H1 (cell line): ENCODE data around the gene DLK1. TPM values are rescaled to one million over a fixed set of nuclear protein-coding genes. Genes with fewer than 3 reads are reported as not detected.

ENCODE experiments used
- RXRA ChIP-seq: IDR thresholded peaks from 2 replicates; pipeline ENCODE4 v1.6.1; 2011; ENCODE audit warnings: low read depth, mild to moderate bottlenecking, low read length, moderate library complexity; ENCODE audit not compliant: insufficient read depth
- SAP30 ChIP-seq: fragments of 300-600 bp; sonication (generic); IDR thresholded peaks from 2 replicates; pipeline ENCODE4 v1.7.1; 2012; ENCODE audit warnings: low read length, moderate library complexity, mild to moderate bottlenecking, inconsistent platforms; ENCODE audit not compliant: insufficient read depth, insufficient replicate concordance
- SP2 ChIP-seq: IDR thresholded peaks from 2 replicates; pipeline ENCODE4 v1.6.1; 2012; ENCODE audit warnings: mild to moderate bottlenecking, low read length, inconsistent platforms
- TAF1 ChIP-seq: IDR thresholded peaks from 2 replicates; pipeline ENCODE4 v1.6.1; 2011; ENCODE audit warnings: mild to moderate bottlenecking, low read depth, low read length
- polyA plus RNA-seq, 7 experiments: library from polyadenylated mRNA; depleted of rRNA in 3 of 7; stranded (reverse) in 5 of 7; unstranded in 2 of 7; fragments of >200 nt in 5 of 7; fragments of 200-250 nt in 2 of 7; gene quantifications; 1 replicate in 5 of 7; 2 replicates in 1 of 7; 4 replicates in 1 of 7; pipeline versions ENCODE4 v1.2.1 to v1.2.3, GENCODE V29; 2011 to 2013; ENCODE audit warnings: missing spikeins in 2 of 7, mixed read lengths in 2 of 7
- total RNA-seq: library from RNA; stranded (reverse); fragmentation: NEBNext Ultra II Directional; extraction: Animal tissue kit (Norgen Biotek cat#: 25700); gene quantifications from 2 replicates; pipeline ENCODE4 v1.2.1, GENCODE V29; 2021

Gene DLK1
- total and polyA plus RNA-seq, 2 of the 8 experiments (the other 6 are each of a cell fraction or from before 2014, with no cell fraction given), result 1.3 to 2.4 TPM

- TF ChIP-seq SP2 (no peak), RXRA (no peak), SAP30 (no peak), TAF1 (no peak)
These were observed 11.4 kb upstream of the DLK1 start (continued) for GRCh38 chr14:100715332-100715731.
